ENCODE data around the gene MTMR10.

The MTMR10 gene

DNA sequence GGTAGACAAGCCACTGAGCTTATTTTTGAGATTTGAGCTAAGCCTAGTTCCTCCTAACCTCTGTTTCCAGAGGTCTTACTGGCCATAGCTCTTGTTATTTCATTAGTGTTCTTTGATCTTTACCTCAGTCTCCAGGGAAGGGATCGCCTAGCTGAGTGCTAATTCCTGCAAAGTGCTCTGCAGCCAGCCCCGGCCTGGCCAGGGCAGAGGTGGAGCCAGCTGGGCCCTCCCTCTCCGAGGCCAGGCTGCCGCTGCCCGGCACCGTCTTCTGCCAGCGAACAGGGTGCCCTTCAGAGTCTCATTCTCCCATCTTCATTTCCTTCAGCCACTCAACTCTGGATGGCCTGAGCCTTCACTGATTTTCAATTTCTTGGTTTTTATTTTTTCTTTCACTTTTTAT is 68.0 kb downstream of the MTMR10 start:
- in situ Hi-C loops (cut with HindIII; ENCODE audit: low sequenced_read_pairs): no loop called here
- no peak overlapping the region for H3K4me3 ChIP-seq (ENCODE audit: low read depth, low read length)
- TF ChIP-seq, protein P1, sequence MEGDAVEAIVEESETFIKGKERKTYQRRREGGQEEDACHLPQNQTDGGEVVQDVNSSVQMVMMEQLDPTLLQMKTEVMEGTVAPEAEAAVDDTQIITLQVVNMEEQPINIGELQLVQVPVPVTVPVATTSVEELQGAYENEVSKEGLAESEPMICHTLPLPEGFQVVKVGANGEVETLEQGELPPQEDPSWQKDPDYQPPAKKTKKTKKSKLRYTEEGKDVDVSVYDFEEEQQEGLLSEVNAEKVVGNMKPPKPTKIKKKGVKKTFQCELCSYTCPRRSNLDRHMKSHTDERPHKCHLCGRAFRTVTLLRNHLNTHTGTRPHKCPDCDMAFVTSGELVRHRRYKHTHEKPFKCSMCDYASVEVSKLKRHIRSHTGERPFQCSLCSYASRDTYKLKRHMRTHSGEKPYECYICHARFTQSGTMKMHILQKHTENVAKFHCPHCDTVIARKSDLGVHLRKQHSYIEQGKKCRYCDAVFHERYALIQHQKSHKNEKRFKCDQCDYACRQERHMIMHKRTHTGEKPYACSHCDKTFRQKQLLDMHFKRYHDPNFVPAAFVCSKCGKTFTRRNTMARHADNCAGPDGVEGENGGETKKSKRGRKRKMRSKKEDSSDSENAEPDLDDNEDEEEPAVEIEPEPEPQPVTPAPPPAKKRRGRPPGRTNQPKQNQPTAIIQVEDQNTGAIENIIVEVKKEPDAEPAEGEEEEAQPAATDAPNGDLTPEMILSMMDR (IDR thresholded peaks at IDR 0.05; ENCODE audit: low read depth, low read length): no peak
- no peak for DNase-seq (ENCODE audit: low read depth, low spot score)

DNA sequence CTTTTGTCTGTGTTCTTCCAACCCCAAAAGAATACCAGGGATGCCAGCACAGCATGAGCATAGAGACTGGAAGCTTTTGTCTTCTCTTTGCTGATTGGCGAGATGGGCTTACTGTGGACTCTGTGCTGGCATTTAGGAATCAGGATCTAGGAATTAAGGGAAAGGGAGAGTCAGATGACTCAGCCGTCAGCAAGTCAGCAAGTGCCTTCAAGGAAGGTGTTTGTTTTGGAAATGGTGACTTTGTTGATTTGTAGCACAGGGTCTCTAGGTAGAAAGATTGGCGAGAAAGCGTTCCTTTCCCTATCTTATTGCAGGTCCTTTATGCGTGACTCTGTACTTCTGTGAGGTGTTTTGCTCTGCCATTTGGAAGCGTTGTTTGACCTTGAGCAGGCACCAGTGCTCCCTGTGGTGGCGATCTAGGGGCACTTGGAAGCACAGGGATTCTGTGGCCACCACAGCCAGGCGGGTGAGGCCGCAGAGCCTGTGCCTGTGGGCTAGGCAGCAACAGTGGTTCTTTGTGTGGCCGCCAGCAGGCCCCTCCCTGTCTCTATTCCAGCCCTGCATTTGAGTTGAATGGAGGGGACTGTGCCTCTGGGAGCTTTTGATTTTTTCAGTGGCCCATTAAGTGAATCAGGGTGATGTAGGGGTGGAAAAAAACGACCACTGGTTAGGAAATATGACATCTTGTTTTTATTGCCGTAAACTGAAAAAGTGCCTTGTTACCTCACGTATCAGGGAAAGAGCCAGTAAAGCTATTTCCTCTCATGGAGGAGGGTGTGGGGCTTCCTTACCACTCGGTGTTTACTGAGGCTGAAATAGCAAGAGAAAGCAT is 68.7 kb downstream of the MTMR10 start:
- TF ChIP-seq, protein P1 (IDR thresholded peaks at IDR 0.05; ENCODE audit: low read depth, low read length): no peak
- H3K4me3 ChIP-seq (ENCODE audit: low read depth, low read length): no peak overlapping the region
- peak; percentile 83 for DNase-seq (ENCODE audit: low read depth, low spot score)
- in situ Hi-C loops (cut with HindIII; ENCODE audit: low sequenced_read_pairs): no loop called here

DNA sequence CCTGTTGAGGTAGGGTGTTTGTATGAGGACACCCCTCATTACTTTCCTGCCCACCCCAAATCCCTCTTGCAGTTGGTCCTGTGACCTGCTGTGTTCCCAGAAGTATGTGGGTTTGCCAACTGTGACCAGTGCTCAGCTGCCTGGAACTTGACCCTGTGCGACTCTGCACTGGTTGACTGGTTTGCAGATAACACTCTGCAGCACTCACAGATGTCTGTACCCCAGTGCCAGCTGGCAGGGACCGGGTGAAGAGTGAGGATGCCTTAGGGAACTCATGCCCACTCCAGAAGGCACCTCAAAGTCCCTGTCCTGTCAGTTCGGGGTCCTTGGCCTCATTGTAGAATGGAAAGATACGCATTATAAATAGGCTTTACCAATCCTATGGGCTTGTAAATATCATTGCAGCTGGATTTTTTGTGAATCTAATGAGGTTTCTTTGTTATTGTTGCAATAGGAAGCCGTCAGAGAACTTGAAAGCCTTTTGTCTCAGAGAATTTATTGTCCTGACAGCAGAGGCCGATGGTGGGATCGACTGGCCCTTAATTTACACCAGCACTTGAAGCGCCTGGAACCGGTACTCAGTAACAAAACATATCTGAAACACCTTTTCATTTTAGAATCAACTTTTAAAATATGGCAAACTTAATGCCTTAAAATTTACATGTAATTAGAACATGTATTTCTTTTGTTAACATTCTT is 69.5 kb downstream of the MTMR10 start:
- in situ Hi-C loops (cut with HindIII; ENCODE audit: low sequenced_read_pairs): no loop called here
- TF ChIP-seq, protein P1 (IDR thresholded peaks at IDR 0.05; ENCODE audit: low read depth, low read length): no peak
- peak; percentile 35 for DNase-seq (ENCODE audit: low read depth, low spot score)
- no peak overlapping the region for H3K4me3 ChIP-seq (ENCODE audit: low read depth, low read length)

DNA sequence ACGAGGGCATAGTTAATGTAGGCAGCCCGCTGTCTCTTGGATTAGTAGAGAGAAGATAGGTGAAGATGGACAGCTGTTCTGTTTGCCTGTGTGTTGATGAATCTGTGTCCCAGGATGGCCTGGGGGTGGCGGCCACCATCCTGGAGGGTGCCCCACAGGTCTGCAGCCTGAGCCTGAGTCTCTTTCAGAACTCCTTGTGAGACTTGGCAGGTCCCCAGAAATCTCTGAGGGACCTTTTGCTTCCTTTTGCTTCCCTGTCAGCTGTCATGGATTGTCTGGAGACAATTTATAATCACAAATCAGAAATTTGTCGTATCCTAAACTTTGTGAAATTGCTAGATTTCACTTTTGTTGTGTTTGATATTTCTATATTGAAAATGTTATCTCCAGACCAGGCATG is 70.3 kb downstream of the MTMR10 start:
- in situ Hi-C loops (cut with HindIII; ENCODE audit: low sequenced_read_pairs): no loop called here
- H3K4me3 ChIP-seq (ENCODE audit: low read depth, low read length): no peak overlapping the region
- TF ChIP-seq, protein P1 (IDR thresholded peaks at IDR 0.05; ENCODE audit: low read depth, low read length): no peak
- DNase-seq (ENCODE audit: low read depth, low spot score): no peak

DNA sequence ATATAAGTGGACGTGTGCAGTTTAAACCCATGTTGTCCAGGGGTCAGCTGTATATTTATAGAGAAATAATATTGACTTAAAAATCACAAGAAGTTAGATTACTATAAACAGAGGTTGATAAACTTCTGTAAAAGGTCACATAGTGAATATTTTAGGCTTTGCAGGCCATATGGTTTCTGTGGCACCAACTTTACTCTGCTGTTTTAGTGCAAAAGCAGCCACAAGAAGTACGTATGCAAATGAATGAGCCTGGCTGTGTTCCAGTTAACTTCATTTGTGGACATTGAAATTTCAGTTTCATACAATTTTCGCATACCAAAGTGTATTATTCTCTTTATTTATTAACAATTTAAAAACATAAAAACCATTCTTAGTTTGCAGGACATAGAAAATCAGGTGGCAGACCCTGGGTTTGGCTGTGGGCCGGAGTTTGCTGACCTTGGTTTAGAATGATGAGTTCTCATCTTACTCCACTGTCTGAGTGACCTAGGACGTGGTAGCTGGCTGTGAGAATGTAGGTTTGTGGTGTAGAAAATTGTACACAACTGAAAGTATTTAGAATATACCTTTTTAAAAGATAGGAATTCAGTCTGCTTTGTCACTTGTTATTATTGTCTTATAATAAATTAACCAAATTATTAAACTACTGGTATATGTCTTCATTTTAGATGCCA is 71.4 kb downstream of the MTMR10 start:
- in situ Hi-C loops (cut with HindIII; ENCODE audit: low sequenced_read_pairs): no loop called here
- no peak overlapping the region for H3K4me3 ChIP-seq (ENCODE audit: low read depth, low read length)
- no peak for DNase-seq (ENCODE audit: low read depth, low spot score)
- TF ChIP-seq, protein P1 (IDR thresholded peaks at IDR 0.05; ENCODE audit: low read depth, low read length): no peak

DNA sequence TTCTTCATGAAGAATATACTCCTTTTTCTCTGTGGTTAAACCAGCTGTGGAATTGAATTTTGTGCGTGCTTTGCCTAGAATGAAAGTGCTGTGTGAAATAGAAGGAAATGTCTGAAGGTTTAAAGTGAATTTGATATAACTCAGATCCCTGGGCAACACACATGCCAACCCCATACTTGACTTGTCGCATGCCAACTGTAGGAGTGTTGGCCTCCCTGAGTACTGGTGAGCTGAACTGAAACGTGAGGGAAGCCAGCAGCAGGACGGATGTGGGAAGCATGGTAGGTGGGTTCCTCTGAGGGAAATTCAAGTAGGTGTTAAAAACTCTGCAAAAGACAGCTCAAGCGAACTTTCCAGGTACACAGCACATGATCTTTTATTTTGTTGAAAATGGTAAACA is 73.1 kb downstream of the MTMR10 start:
- no peak overlapping the region for H3K4me3 ChIP-seq (ENCODE audit: low read depth, low read length)
- TF ChIP-seq, protein P1 (IDR thresholded peaks at IDR 0.05; ENCODE audit: low read depth, low read length): no peak
- no peak for DNase-seq (ENCODE audit: low read depth, low spot score)
- in situ Hi-C loops (cut with HindIII; ENCODE audit: low sequenced_read_pairs): no loop called here
